CD4-positive, alpha-beta T cell treated with Interleukin-17A for 4 hours (primary cell): ENCODE results near the gene DNAJB13.

Source experiments
- DNase-seq: peaks from one replicate; pipeline ENCODE4 v3.0.0-alpha.2; 2020; ENCODE audit warnings: mixed read lengths

The DNAJB13 gene

DNA sequence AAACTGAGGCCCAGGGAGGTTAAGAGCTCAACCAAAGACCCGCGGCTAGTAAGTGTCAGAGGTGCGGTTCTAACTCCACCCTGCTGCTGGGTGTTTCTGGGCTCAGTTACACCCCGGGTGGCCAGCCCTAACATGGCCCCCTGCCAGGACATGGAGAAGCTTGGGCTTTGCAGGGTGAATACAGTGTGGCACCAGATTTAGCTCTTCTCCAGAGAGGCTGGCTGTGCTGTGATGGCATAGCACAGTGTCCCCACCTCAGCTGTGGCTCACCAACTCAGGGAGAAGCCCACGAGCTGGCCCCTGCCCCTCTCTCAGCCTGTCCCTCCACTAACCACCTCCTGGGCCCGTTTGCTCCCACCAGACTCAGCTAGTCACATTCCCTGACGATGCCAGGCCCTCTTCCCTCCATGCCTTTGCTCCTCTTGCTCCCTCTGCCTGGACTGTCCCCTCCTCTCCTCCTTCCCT, 51.0 kb downstream of the DNAJB13 start:
- no peak for DNase-seq

DNA sequence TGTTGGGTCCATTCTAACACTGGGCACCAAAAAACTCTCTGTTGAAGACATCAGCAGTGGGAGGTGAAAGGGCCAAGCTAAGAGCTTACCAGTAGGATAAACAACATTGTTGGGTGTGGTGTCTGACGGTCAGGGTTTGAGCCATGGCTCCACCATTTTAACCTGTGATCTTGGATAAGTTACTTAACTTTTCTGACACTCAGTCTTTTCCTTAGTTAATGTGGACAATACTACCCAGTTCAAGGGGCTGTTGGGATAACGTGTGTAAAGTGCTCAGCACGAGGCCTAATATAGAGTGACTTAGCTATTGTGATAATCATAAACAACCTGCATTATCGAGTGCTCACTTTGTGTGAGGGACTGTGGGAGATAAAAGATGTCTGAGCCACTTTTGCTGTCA, 52.0 kb downstream of the DNAJB13 start:
- DNase-seq = no peak

DNA sequence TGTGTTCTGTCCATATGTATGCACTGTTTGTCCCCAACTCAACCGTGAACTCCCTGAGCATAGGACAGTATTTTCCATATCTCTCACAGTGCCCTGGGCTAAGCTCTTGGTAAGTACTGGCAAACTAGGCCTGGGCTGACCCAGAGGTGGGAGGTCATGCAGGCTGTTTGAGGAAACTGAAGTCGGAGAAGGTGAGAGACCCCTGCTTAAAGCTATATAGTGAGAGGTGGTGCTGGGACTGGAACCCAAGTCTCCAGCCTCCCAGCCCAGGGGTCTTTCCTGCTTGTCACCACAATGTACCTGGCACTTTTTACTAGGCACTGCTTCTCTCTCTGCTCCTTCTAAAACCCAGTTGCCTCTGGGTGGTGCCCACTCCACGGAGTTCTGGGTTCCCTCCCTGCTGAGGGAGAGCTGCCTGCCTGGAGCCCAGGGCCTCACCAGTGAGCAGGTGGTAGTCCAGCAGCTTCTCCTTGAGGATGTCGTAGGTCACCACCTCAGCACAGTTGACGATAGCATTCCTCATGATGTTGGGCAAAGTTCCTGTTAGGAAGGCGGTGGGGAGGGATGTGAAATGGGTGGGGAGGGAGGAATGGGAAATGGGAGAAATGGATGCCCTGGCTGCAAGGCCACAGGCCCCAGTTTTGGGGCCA, 53.3 kb downstream of the DNAJB13 start:
- no peak for DNase-seq

DNA sequence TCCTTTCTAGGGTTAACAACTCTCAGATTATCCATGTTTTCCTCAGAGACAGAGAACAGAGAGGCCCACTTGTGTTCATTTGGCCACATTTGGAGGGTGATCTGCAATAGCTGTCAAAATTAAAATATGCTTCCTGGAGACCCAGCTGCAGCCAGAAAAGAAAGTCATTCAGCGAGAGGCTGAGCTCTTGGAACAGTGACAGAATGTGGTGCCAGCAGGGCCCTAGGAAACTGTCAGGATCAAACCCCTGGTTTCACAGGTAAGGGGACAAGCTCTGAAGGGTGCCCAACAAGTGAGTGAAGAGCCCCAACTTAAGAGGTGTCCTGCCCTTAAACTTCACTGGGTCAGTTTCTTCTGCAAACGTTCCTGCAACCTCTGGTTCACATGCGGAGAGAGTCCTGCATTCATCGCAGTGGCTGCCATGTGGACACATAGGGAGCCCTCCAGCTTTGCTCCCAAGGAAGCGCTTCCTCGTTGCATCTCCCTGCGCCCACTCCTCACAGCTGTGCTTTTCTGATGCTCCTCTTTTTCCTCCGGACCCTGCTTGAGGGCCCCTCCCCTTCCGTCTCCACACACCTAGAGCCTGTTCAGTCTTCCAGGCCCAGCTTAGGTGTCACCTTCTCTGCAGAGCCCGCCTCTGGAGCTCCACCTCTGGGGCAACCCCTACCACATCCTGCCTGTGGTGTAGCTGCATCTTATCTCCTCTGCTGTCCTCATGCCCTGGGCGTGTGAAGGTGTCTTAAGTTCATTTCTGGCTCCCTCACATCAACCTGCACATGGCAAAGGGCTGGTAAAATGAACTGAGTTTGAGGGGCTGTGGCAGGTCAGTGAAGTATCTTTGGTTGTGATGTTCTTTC, 54.2 kb downstream of the DNAJB13 start:
- peak; percentile 89 for DNase-seq

DNA sequence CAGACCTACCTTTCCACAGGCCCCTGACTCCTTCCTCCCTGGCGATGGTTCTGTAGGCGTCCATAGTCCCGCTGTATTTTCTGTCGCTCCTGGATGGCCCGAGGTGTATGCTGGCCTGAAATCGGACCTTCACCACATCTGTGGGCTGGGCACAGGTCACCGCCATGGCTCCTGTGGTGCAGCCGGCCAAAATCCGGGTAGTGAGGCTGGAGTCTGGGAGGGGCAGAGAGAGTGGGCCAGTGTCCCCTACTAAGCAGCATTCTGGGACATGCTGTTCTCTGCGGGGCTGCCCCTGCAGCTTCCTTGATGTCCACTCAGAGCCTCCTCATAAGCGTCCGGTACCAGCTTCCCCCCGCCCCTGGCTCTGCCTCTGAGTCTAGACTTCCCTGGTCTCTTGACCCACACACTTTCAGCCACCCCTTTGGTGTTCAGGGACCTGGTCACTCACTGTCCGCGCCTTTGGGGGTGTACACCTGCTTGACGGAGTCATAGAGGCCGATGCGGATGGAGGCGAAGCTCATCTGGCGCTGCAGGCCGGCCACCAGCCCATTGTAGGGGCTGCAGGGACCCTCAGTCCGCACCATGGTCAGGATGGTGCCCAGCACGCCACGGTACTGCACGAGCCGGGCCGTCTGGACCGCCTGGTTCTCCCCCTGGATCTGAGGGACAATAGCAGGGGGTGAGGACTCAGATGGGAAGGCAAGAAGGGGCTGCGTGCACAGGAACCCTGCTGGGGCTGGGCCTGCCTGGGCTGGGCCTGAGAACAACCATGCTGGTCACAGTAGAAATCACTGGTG, 55.1 kb downstream of the DNAJB13 start:
- no peak for DNase-seq

DNA sequence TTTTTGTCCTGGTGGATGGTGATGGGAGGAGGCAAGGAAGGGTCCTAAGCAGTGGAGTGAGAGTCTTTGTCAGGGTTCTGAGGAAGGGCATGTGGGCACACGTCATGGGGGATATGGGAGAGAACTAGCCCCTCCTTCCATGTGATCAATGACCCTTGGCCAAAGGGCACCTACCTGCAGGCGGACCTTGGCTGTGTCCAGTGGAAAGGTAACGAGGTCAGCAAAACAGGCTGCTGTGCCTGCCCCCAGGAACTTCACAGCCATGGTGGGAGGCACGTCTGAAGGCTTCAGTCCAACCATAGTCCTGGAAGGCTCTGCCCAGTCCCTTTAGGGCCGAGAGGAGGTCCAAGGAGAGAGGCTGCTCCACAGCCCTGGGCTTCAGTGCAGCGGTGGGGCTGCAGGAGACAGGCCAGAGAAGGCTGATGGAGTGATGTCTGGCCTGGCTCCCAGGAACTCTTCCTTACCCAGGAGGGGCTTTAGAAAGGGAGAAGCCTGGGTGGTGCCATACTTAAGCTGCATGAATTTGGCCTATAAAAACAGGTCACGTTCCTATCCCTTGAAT, 56.0 kb downstream of the DNAJB13 start:
- no peak for DNase-seq

DNA sequence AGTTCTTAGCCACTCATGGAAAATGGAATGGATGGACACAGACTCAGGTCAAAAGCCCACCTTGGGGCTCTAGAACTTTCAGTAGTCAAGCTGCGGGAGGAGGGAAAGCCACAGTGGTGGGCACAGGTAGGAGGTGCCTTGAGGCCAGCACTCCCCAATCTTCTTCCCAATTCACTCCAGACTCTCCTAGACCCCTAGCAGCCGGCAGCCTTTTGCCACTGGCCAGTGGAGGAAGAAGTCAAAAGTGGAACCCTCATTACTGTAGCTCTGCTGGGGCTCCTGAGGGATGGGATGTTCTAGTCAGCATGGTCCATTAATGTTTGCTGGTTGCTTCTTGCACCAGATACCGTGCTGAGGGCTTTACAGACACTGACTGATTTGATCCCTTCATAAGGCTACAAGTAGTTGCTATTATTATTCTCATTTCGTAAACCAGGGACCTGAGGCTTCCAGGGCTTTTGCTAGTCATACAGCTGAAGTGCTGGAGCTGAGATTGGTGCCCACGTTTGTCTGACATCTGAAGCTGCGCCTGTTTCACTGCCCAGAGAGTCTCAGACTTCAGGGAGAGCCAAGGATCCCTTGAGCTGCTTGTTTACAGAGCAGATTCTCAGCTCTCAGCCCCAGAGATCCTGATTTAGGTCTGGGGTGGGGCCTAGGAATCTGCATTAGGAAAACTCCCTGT, 57.0 kb downstream of the DNAJB13 start:
- no peak for DNase-seq

DNA sequence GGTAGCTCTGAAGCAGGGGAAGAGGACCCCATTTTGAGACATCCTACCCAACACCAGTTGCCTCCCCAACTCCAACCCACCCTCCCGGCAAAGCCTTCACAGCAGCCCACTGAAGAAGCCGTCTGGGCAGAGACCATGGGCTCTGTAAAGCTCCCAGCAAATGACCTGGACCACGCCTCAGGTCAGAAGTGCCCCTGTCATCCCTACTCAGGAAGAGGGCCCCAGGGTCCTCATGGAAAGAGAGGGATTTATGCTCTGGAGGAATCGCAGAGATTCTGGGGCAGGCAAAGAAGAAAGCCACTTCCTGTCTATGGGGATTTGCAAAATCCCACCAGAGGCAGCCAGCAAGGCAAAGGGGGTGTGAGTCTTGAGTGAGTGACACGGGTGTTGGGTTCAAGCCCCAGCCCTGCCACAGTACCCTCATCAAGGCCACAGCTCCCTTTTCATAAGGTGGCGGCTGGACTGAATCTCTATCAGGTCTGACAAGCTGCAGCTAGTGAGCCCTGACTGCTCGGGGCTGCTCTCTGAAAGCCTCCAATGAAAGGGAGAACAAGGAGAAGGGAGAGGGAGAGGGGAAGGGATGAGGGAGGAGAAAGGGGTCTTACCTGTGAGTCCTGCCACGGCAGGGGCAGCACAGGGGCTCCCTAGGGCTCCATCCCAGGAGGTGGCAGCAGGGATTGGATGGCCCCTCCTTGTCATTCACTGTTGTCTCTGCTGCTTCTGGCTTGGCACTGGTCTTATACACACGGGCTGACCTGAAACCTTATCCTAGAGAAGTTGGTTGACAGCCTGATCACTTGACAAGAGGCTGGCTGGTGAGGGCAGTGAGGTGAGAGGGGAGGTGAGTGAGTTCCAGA, 57.8 kb downstream of the DNAJB13 start, which contains the start of gene UCP3:
Gene UCP3, minus strand, starts transcription at position 713 of the 857 bp plus-strand sequence. CDS start 2,043 bp downstream, outside the sequence.
- no peak for DNase-seq

DNA sequence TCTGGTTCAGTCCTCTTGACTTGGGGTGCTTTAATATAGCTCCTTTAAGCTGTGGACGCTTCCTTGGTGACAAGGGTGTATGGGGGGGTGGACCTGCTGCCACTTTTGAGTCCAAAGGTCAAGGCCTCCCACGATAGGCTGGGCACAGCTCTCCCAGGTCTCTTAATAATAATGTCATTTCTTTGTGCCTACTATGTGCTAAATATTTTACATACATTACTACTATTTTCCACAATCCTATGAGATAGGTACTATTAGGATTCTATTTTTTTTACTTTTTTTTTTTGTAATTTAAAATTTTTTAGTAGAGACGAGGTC, 58.4 kb downstream of the DNAJB13 start:
- no peak for DNase-seq

DNA sequence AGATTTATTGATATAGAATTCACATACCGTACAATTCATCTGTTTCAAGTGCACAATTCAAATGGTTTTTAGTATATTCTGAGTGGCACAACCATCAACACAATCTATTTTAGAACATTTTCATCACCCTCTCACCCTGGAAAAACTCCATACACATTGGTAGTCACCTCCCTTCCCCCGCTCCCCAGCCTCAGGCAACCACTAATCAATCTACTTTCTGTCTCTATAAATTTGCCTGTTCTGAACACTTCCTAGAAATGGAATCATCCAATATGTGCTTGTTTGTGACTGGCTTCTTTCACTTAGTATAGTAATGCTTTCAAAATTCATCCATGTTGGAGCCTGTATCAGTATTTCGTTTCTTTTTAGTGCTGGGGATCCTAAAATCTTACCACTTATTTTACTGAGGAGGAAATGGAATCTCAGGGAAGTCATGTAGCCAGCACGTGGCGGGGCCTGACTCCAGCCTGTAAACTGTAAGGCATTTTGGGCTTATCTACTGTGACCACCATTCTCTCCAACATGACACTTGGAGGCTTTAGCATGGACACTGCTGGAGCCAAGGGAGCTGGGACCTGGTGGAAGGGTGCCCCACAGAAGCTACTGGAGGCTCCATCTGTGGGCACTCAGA, 59.0 kb downstream of the DNAJB13 start:
- no peak for DNase-seq

DNA sequence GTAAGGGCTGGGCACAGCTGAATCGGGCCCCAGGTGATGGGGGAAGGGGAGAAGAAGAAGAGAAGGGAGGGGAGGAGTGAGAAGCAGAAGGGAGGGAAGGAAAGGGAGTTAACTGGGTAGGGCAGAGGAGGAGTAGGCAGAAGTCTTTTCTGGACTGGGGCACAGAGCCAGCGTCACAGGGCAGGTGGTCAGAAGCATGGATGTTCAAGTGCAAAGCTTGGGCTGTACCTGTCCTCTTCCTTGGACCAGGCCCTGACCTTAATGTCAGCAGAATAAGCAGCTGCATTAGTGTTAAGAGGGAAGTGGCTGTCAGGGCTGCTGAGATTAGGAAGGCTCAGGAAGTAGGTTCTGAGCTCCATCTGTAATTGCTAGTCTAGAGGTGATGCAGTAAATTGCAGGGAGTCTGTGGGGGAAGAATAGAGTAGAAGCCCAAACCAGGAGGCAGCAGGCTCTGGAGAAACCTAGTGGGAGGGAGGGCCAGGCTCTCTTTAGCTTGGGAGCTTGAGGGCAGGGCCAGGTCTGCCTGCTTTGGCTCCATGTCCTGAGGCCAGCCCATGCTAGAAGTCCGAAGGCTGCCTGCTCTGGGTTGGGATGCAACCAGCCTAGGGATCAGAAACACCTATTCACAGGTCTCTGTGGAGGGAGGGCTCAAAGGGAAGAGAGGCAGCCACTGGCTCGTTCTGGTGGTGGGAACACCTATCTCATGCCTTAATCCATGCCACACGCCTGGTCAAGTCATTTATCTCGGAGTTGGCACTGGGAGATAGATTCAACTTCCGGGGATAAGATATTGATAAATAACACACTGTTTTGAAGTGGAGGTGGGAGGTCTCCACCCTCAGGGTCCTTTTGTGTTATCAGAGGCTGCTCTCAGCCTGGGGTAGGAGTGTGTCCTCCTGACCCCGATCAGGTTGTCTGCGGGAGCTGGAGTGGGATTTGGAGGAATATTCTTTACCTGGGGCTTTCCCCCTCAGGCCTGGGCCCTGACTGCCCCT, 59.8 kb downstream of the DNAJB13 start:
- no peak for DNase-seq

DNA sequence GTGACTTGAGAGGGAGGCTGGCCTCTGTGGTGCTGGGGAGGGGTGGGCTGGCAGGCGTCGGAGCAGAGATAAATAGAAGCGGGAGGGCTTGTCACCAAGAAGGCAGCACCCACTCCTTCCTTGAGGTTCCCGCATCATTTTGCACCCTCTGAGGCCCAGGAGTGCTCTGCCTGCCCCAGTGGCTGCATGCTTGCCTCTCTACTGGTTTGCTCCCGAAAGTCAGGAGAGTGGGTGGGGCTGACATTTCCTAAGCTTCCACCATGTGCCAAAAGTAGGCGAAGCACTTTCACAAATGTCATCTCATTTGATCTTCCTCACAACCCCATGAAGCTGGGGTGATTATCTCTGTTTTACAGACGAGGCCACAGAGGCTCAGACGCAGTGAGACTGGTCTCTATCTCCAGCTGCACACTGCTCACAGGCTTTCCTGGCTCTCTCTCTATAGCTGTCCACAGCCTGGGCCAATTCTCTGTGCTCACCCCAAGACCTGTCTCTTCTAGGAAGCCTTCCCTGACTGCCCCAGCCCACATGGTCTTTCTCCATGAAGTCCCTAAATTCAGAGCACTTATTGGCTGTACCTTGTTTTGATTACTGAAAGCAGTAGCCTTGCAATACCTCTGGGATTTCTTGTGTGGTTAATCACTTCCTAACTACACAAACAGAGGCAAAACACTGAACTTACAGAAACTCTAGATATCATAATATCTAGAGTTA, 60.7 kb downstream of the DNAJB13 start:
- DNase-seq = peak; percentile 38

DNA sequence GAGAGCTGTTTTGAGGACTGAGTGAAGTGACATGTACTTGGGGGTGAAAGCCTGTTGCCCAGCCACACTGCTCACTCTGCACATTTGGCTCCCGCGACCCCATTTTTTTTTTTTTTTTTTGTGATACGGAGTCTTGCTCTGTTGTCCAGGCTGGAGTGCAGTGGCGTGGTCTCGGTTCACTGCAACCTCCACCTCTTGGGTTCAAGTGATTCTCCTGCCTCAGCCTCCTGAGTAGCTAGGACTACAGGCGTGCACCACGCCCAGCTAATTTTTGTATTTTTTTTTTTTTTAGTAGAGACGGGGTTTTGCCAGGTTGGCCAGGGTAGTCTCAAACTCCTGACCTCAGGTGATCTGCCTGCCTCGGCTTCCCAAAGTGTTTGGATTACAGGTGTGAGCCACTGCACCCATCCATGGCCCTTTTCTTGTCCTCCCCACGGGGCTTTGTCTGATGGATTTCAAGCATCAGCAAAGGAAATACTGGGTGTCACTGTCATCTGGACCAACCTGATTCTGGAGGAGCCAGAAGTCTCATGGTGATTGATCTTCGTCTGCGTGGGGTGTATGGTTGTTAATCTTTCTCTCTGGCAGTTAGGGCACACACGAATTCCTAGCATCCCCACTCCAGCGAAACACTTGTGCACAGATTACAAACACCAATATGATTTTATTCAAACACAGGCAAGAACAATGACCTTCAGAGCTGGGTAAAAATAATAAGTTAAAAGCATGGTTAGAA, 61.4 kb downstream of the DNAJB13 start:
- no peak for DNase-seq

DNA sequence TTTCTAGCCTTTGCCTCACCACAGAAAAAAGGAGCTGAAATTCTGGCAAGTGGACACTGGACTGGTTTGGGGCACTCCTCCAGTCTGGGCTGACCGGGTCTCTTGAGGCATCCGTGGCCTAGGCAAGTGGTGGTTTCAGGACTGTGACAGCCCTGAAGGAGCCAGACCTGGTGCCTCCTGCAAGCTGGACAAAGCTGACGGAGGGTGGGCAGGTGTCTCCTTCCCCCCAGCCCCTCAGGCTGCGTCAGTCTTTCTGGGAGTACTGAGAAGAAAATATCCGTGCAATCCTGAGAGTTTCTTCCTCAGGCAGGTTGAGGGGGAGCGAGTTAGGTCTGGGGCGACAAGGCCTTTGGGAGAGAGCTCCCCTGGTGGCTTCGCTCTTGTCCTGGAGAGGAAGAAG, 62.3 kb downstream of the DNAJB13 start:
- DNase-seq = no peak

DNA sequence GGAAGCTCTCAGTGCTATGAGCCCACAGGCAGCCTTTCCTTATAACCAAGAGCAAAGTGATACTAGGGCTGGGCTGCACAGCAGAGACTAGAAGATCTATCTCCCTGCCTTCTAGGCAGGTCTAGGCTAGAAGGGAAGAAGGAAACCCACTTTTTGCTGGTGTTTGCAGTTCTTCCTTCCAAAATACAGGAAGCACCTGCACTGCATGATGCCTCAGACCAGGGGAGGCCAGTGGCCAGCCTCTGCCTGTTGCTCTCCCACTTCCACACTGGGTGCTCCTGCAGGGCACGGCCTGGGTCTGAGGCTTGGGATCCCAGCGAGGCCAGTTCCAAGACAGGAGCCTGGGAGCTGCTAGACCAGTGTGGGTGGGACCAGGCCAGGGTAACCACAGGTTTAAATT, 64.1 kb downstream of the DNAJB13 start:
- DNase-seq = no peak

DNA sequence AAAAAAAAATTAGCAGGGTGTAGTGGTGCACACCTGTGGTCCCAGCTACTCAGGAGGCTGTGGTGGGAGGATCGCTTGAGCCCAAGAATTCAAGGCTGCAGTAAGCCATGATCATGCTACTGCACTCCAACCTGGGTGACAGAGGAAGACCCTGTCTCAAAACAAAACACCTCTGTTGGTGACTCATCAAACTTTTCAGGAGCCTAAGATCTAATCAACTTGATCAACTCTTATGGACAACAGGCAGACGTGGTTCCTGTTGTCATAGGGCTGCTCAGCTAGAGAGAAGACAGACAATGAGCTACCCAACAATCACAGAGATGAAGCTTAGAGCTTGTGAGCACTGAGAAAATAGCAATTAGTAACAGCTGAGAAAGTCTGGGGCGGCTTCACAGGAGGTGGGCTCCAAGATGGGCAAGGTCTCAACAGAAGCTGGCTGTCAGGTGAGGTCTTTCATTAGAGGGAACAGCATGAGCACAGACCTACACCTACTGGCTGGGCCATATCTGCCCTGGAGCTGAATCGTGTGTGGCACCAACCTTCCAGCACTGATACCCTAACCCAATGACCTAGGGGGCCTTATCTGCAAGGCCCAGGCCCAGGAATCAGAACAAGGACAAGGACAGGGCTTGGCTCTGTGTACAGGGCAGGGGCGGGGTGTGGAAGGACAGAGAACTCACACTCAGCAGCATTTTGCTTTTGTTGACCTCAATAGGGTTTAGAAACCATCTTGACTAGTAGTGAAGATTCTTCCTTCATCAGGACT, 65.3 kb downstream of the DNAJB13 start:
- DNase-seq = no peak

DNA sequence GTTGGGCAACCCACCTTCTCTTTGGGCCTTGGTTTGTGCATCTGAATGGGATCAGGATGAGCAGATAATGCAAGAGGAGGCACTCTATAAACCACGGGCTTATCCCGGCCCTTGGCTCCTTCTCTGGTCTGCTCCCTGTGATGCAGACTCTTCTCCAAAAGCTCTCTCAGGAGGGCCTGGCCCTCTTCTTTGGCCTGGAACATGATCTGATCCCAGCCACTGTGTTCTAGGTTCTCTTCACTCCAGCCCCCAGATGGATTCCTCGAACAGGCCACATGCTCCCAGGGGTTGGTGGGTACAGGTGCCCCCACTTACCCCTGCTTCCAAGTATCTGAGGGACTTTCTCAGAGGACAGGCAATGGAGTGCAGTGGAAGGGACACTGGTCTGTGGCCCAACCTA, 66.8 kb downstream of the DNAJB13 start:
- DNase-seq = no peak
